K562 (cell line): ENCODE results near the gene GLIPR1L1.

Experiments used
- CHD2 ChIP-seq: IDR thresholded peaks from 2 replicates; pipeline ENCODE4 v1.6.1; 2011; ENCODE audit warnings: low read depth, low read length
- EHMT2 ChIP-seq: fragments of 450-650 bp; IDR thresholded peaks from 2 replicates; pipeline ENCODE4 v1.6.1; 2018; ENCODE audit warnings: antibody characterized with exemption
- ELK1 ChIP-seq: sonication (generic); formaldehyde crosslinking; IDR thresholded peaks from 2 replicates; pipeline ENCODE4 v1.8.1; 2022; ENCODE audit warnings: missing genetic modification reagents
- POLR3A ChIP-seq: IDR thresholded peaks from 2 replicates; pipeline ENCODE4 v1.6.1; 2011; ENCODE audit warnings: borderline replicate concordance, mild to moderate bottlenecking, moderate library complexity; ENCODE audit not compliant: insufficient read length, insufficient read depth; ENCODE audit errors: extremely low read depth
- SMAD4 ChIP-seq: fragments of 250-450 bp; sonication (Bioruptor Pico); conservative IDR thresholded peaks from 2 replicates; pipeline ENCODE4 v1.8.0; 2021; ENCODE audit warnings: inconsistent platforms, mild to moderate bottlenecking, moderate library complexity
- TAF7 ChIP-seq: fragments of 450-650 bp; IDR thresholded peaks from 2 replicates; pipeline ENCODE4 v1.6.1; 2016; ENCODE audit warnings: missing genetic modification characterization, missing compliant biosample characterization
- ZBTB26 ChIP-seq: fragments of 450-650 bp; formaldehyde crosslinking; IDR thresholded peaks from 2 replicates; pipeline ENCODE4 v1.4.0; 2022; ENCODE audit warnings: missing genetic modification characterization

- TF ChIP-seq ELK1: no peak
- no peak for TF ChIP-seq POLR3A
- no peak for TF ChIP-seq EHMT2
- no peak for TF ChIP-seq ZBTB26 (CRISPR knock-in tag)
- TF ChIP-seq CHD2: no peak
- TF ChIP-seq SMAD4 (CRISPR knock-in tag): no peak
- TF ChIP-seq TAF7 (tag): no peak
Measured at GRCh38 chr12:75374971-75375370, 40.5 kb downstream of the GLIPR1L1 start.
